Left ventricle myocardium inferior (tissue), 1 donor: ENCODE results near the gene MAB21L1. TPM values are rescaled to one million over a fixed set of nuclear protein-coding genes. Genes with fewer than 3 reads are reported as not detected.

Experiments used
- DNase-seq: peaks from one replicate; pipeline ENCODE4 v3.0.0-alpha.2; 2020
- H3K27ac ChIP-seq: fragments of 200-600 bp; replicated peaks from 2 replicates; pipeline ENCODE4 v1.8.0; 2021
- H3K27me3 ChIP-seq: fragments of 200-600 bp; 2 replicates; pipeline ENCODE4 v1.8.0; 2021; ENCODE audit warnings: low read depth
- H3K36me3 ChIP-seq: fragments of 200-600 bp; 2 replicates; pipeline ENCODE4 v1.8.0; 2021
- H3K4me1 ChIP-seq: fragments of 200-600 bp; 2 replicates; pipeline ENCODE4 v1.8.0; 2021
- H3K4me3 ChIP-seq: fragments of 200-600 bp; 2 replicates; pipeline ENCODE4 v1.8.0; 2021; ENCODE audit warnings: mild to moderate bottlenecking, moderate library complexity
- H3K9me3 ChIP-seq: fragments of 200-600 bp; replicated peaks from 2 replicates; pipeline ENCODE4 v1.8.0; 2021
- CTCF ChIP-seq: fragments of 200-600 bp; IDR thresholded peaks from 2 replicates; pipeline ENCODE4 v1.8.0; 2021; ENCODE audit warnings: antibody characterized with exemption, mild to moderate bottlenecking, borderline replicate concordance
- intact Hi-C: fragments of 100-400 bp; cut with micrococcal nuclease; formaldehyde crosslinking; loops from one replicate; pipeline ENCODE4 v1.11.0; 2022
- total RNA-seq: library from RNA; stranded (reverse); fragmentation: NEBNext Ultra II Directional; extraction: Animal tissue kit (Norgen Biotek cat#: 25700); gene quantifications from one replicate; pipeline ENCODE4 v1.2.1, GENCODE V29; 2021
- donor health status: DM: no; HTN: yes; CAD: no; lungs with severe emphysema.

Gene MAB21L1
- total RNA-seq, 1 donor from 2014 or later: 0.47 TPM

- no peak for TF ChIP-seq CTCF
- Histone ChIP-seq H3K27me3 (no peaks in the 10 kb centered on the region), H3K4me1 (peaks cover 11% of the 10 kb centered on the region), H3K4me3 (no peak overlapping the region), H3K27ac (no peak overlapping the region), H3K36me3 (peaks cover 3% of the 10 kb centered on the region), H3K9me3 (no peaks in the 10 kb centered on the region)
- intact Hi-C loops: no loop called here
- no peak for DNase-seq
Observed at GRCh38 chr13:35479706-35480105, 3.2 kb upstream of the MAB21L1 start.

- no peaks in the 10 kb centered on the region for H3K27me3 ChIP-seq
- H3K4me3 ChIP-seq: peak overlapping the region; percentile 15
- peaks cover 3% of the 10 kb centered on the region for H3K36me3 ChIP-seq
- H3K9me3 ChIP-seq: no peaks in the 10 kb centered on the region
- no peak overlapping the region for H3K27ac ChIP-seq
- peaks cover 11% of the 10 kb centered on the region for H3K4me1 ChIP-seq
- DNase-seq: no peak
- TF ChIP-seq CTCF: no peak
- intact Hi-C loops: no loop called here
Observed at GRCh38 chr13:35479038-35479492, 2.6 kb upstream of the MAB21L1 start.

- DNase-seq: no peak
- intact Hi-C loops: no loop called here
- TF ChIP-seq CTCF: no peak
Observed at GRCh38 chr13:35478271-35479037, 2.0 kb upstream of the MAB21L1 start.

GRCh38 chr13:35477386-35477946, 977 bp upstream of the MAB21L1 start:
- intact Hi-C loops: no loop called here
- Histone ChIP-seq H3K4me3 (no peak overlapping the region), H3K36me3 (peaks cover 3% of the 10 kb centered on the region)

More at GRCh38 chr13:35478271-35479037, 2.0 kb upstream of the MAB21L1 start:
- Histone ChIP-seq H3K27me3 (no peaks in the 10 kb centered on the region), H3K36me3 (peaks cover 3% of the 10 kb centered on the region), H3K4me3 (peak overlapping the region; percentile 15), H3K4me1 (peaks cover 11% of the 10 kb centered on the region), H3K27ac (no peak overlapping the region), H3K9me3 (no peaks in the 10 kb centered on the region)

More at GRCh38 chr13:35477386-35477946, 977 bp upstream of the MAB21L1 start:
- Histone ChIP-seq H3K27ac (no peak overlapping the region), H3K9me3 (no peaks in the 10 kb centered on the region), H3K27me3 (no peaks in the 10 kb centered on the region), H3K4me1 (peaks cover 11% of the 10 kb centered on the region)
- no peak for DNase-seq
- no peak for TF ChIP-seq CTCF
